Subcutaneous abdominal adipose tissue (tissue), 5 donors: ENCODE data around the gene RGPD4.
"Not testable (repeated sequence)": the region's sequence is repeated elsewhere in the genome, so short reads cannot be mapped to it uniquely, and the experiment has no call there.

ENCODE experiments used
- H3K27ac ChIP-seq: one replicate; pipeline ENCODE4 v1.7.0; 2013; ENCODE audit warnings: low read depth, mild to moderate bottlenecking, inconsistent platforms, low read length, moderate library complexity
- H3K27me3 ChIP-seq, 5 donors: one replicate each; pipeline ENCODE4 v1.7.0; 2013; ENCODE audit warnings: low read length in 5 of 5, inconsistent platforms in 1 of 5; ENCODE audit not compliant: control insufficient read depth in 5 of 5, insufficient read depth in 4 of 5
- H3K36me3 ChIP-seq, 5 donors: one replicate each; pipeline ENCODE4 v1.7.0; 2013; ENCODE audit warnings: low read length in 5 of 5; ENCODE audit not compliant: control insufficient read depth in 5 of 5, insufficient read depth in 5 of 5
- H3K4me1 ChIP-seq, 5 donors: one replicate each; pipeline ENCODE4 v1.7.0; 2013; ENCODE audit warnings: low read length in 5 of 5, mild to moderate bottlenecking in 3 of 5, moderate library complexity in 1 of 5; ENCODE audit not compliant: control insufficient read depth in 5 of 5, insufficient read depth in 5 of 5
- H3K4me3 ChIP-seq, 5 donors: one replicate each; pipeline ENCODE4 v1.7.0; 2013; ENCODE audit warnings: low read length in 5 of 5, low read depth in 1 of 5
- H3K9ac ChIP-seq, 5 donors: one replicate each; pipeline ENCODE4 v1.7.0; 2013; ENCODE audit warnings: low read length in 5 of 5, mild to moderate bottlenecking in 4 of 5, moderate library complexity in 3 of 5
- H3K9me3 ChIP-seq, 5 donors: one replicate each; pipeline ENCODE4 v1.7.0; 2013; ENCODE audit warnings: low read length in 5 of 5; ENCODE audit not compliant: control insufficient read depth in 5 of 5
- donor health status: healthy.
- donor health status: healthy.
- donor health status: healthy.
- donor health status: healthy.
- donor health status: healthy.

The RGPD4 gene

DNA sequence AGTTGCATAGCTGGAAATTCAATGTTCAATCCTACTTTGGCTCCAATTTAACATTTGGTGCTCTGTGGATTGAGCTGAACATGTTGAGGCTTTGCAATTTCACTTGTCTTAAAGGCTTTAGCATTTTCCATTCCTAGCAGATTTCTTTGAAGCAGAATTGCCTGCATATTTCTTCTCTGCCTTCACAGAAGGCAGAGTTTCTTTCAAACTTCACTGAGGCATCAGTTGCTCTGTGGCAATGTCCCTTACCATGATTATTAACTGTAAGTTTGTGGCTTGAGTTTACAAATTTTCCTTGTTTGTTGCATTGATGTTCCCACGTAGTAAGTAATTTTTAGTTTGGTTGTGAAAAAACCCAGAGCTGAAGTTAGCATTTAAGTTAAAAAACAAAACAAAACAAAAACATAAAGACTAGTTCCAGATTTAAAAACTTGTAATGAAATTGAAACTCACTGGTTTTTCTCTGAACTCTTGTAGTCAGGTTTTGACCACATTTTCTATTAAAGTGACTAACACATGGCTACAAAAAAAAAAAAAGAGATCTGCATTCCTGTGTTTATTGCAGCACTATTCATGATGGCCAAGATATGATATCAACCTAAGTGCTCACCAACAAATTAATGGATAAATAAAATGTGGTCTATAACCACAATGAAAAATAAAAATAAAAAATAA lies 90.1 kb downstream of the RGPD4 start:
- not testable (repeated sequence) for H3K27ac ChIP-seq, H3K9ac ChIP-seq, H3K27me3 ChIP-seq, H3K9me3 ChIP-seq, H3K4me3 ChIP-seq, H3K36me3 ChIP-seq, H3K4me1 ChIP-seq

DNA sequence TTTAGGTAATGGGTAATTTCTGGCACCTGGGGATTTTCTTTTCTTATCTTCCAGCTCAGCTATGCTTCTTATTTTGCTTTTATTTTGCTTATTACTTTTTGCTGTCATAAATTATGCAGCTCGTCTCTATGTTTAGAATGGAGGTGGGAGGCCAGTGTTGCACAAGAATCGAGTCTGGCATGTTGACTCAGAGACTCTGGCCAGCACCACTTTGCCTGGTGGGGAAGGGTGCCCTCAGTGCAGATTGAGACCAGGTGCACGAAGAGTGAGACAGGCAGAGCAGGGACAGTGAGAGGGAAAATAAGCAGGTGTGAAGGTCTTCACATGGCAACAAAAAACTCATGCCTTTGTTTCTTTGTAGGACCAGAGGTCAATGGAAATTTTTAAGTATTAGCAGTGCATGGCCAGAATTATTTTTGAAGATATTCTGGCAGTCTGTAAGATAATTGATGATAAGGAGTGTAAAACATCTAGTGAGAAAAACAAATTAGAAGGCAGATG lies 100.4 kb downstream of the RGPD4 start:
- no peak overlapping the region for H3K9ac ChIP-seq
- H3K4me3 ChIP-seq = no peak overlapping the region
- H3K27ac ChIP-seq = no peak overlapping the region
- no peaks in the 10 kb centered on the region for H3K27me3 ChIP-seq
- no peaks in the 10 kb centered on the region for H3K36me3 ChIP-seq
- H3K9me3 ChIP-seq = no peaks in the 10 kb centered on the region
- peaks cover 0 to 6% (median 0%) of the 10 kb centered on the region in 5 donors for H3K4me1 ChIP-seq

DNA sequence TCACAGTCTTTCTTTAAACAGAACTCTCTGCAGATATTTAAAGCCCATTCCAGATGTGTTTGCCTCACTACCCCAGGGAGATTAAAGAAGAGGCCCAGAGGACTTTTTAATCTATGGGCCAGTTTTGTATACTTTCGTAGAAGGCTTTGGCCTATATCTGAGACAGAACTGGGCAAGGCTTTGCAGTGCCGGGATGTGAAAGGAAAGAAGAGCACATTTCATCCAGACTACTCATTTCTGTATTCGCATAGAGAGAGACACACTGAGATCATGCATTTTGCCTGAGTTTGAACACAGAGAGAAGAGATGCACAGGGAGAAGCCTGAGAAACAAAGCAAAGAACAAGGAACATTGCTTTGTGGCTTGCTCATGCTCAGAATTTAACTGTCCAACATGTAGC lies 104.7 kb downstream of the RGPD4 start:
- Histone ChIP-seq H3K4me1 (peaks cover 0 to 12% (median 0%) of the 10 kb centered on the region in 5 donors), H3K27ac (no peak overlapping the region), H3K27me3 (no peaks in the 10 kb centered on the region), H3K4me3 (no peak overlapping the region), H3K9ac (no peak overlapping the region), H3K36me3 (no peaks in the 10 kb centered on the region), H3K9me3 (no peaks in the 10 kb centered on the region)

DNA sequence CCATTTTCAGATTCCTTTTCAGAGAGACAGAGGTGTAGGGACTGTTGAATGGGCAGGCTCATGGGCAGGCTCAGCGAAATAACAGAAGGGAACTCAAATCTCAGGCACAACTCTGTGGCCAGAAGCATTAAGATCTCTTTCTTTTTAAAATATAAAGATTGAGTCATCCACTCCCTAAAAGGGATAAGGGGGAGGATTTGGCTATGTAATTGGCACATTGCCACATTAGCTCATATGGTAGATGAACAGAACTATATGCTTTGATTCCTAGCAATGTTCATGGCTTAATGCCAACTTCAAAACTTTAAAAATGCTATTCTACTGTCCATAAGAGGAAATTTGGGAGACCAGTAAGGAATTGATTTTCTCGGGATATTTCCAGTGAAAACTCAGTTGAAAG lies 105.8 kb downstream of the RGPD4 start:
- Histone ChIP-seq H3K4me3 (no peak overlapping the region), H3K9ac (no peak overlapping the region)

DNA sequence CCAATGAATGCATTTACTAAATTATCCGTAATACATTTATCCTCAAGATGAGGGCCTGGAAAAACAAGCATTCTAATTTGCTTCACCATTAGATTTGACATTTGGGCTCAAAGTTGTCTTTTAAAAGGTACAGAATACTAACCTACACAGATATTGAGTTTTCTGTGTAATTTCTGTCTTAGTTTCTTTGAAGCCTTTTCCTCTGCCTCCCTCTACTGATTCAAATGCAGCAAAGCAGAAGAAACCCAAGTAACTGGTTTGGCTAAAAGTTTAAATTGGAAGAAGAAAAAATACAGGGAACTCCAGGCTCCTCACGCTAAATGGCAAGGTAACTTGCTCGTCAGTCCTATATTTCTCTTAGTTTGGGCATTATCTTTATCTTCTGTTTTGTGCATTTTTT lies 106.3 kb downstream of the RGPD4 start:
- no peaks in the 10 kb centered on the region for H3K36me3 ChIP-seq
- H3K9me3 ChIP-seq = no peaks in the 10 kb centered on the region
- H3K4me3 ChIP-seq = no peak overlapping the region
- no peak overlapping the region for H3K9ac ChIP-seq
- no peak overlapping the region for H3K27ac ChIP-seq
- peaks cover 0 to 6% (median 0%) of the 10 kb centered on the region in 5 donors for H3K4me1 ChIP-seq
- H3K27me3 ChIP-seq = no peaks in the 10 kb centered on the region

More for the DNA sequence above, 105.8 kb downstream of the RGPD4 start:
- Histone ChIP-seq H3K9me3 (no peaks in the 10 kb centered on the region), H3K36me3 (no peaks in the 10 kb centered on the region), H3K4me1 (peaks cover 0 to 6% (median 0%) of the 10 kb centered on the region in 5 donors), H3K27ac (no peak overlapping the region), H3K27me3 (no peaks in the 10 kb centered on the region)

- no peaks in the 10 kb centered on the region for H3K27me3 ChIP-seq
- H3K4me1 ChIP-seq = peaks cover 0 to 6% (median 0%) of the 10 kb centered on the region in 5 donors
- H3K4me3 ChIP-seq = no peak overlapping the region
- H3K9ac ChIP-seq = no peak overlapping the region
- H3K9me3 ChIP-seq = no peaks in the 10 kb centered on the region
- H3K36me3 ChIP-seq = no peaks in the 10 kb centered on the region
- H3K27ac ChIP-seq = no peak overlapping the region
These were observed 110.0 kb downstream of the RGPD4 start for GRCh38 chr2:107936433-107937359.
